Measurements from ENCODE around the gene RALB.
"Not testable (repeated sequence)": the region's sequence is repeated elsewhere in the genome, so short reads cannot be mapped to it uniquely, and the experiment has no call there.

The RALB gene

DNA sequence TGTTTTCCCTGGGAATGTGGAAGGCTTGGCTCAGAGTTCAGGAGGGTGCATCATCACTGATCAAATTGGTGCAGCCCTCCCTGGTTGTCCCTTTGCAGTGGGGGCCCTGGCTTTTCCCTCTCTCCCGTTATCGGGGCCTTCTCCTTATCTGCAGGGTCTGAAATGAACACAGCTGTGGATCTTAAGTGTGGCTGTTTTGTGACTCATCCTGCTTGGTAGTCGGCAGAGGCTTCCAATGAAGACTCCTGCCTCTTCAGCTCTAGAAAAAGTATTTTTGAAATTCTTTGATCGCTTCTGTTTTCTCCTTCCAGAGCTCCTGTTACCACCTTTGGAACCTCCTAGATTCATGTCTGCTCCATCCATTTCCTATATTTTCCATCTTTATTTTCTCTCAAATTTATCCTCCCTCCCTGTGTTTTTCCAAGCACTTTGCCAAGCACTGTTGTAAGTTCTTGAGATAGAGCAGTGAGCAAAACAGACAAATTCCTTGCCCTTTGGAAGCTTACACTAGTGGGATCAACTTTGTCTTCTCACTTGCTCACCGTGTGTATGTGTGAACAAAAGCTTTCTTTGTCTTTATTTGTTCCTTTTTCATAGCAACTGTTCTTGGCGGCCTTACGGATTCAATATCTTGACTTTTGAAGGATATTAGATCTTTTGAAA lies 45.7 kb downstream of the RALB start:
- DNase-seq (ENCODE audit: low read depth) = no peak

DNA sequence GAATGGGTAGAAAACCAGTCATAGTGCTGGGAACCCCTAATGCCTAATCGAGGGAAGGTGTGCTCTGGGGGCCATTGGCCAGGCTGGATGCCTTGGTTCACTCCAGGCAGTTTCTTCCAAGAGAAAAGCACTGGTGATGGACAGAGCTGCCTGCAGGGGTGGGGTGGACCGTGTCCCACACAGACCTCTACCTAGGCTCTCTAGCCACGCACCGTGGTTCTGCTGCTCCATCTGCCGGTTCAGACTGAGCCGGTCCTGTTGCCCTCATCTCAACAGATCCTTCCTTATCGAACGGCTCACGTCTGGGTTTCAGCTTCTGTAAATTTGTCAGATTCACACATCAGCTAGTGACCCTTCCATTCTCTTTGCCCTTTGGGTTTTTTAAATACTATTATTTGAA lies 46.4 kb downstream of the RALB start:
- no peak for DNase-seq (ENCODE audit: low read depth)

DNA sequence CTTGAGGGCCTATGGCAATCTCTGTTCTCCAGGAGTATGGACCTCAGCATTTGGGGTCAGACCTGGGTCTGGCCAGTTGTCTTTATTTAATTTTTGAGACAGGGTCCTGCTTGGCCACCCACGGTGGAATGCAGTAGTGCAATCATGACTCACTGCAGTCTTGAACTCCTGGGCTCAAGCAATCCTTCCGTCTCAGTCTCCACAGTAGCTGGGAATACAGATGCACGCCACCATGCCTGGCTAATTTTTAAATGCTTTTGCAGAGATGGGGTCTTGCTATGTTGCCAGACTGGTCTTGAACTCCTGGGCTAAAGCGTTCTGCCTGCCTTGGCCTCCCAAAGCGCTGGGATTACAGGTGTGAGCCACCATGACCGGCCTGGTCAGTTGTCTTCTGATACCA lies 46.9 kb downstream of the RALB start:
- no peak for DNase-seq (ENCODE audit: low read depth)

DNA sequence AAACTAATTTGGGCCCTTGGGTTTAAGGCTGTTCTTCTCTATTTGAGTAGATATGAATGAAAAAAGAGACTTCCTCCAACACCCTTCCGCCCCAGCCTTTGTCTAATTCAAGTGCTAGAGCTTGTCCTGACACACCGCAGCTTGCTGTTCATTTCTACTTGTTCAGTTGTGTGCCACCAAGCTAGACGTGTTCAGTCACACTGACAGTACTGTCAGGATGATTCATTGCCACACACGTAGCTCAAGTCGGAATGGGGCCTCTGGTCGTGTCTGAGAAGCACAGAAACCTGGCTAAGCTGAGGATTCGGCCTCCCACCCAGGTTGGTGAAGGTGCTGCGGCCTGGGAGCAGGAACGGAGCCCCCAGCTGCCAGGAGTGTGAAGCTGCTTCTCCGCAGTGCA lies 47.7 kb downstream of the RALB start:
- DNase-seq (ENCODE audit: low read depth) = no peak

DNA sequence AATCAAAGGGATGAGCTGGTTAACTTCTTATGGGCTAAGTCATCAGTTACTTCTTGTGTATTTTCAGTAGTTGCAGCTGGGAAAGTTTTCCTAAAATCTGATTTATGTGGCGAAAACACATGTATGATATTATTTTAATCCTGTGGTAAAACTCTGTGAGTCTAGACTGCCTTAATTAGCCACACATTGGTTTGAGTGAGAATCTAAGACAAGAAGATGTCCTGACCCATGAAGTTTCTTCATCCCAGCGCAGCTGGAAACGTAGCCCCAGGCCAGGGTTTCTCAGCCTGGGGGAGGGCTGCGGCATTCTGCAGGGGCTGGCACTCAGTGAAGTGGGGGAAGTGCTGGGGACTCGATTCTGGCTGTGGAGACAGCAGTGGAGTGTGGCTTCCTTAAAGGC lies 48.6 kb downstream of the RALB start:
- no peak for DNase-seq (ENCODE audit: low read depth)

DNA sequence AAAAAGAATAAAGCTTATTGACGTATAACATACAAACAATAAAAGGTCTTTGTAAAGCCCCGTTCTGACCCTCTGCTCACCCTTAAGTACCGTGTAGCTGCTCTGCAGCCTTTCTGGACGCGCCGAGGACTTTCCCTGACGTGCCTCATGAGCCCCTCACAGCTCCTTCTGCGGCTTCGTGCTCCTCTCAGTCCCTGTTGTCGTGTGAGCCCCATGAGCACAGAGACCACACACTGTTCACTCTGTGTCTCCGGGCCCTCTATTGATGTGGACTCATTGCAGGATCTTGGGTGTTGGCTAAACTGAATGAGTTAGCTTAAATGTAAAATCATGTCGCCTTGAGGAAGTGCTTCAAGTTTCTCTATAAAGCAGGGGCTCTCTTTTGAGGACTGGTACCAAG lies 49.6 kb downstream of the RALB start:
- DNase-seq (ENCODE audit: low read depth) = no peak

DNA sequence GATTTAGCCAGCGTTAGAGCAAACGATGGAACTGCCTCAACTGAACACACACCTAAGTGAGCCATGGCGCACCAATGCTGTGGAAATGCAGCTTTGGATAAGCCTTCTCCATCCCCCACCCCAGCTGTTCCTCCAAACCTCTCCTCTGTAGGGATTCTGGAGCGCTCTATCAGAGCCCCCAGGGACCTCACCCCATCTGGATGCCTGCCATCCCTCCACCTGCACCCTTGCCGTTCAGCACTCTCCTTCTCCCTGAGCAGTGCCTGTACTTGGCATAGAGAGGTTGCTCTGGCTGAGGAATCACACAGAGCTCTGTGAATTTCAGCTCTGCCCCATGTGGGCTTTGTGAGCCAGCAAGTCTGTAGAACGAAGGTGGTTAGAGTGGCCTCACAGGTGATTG lies 50.5 kb downstream of the RALB start:
- DNase-seq (ENCODE audit: low read depth) = no peak

DNA sequence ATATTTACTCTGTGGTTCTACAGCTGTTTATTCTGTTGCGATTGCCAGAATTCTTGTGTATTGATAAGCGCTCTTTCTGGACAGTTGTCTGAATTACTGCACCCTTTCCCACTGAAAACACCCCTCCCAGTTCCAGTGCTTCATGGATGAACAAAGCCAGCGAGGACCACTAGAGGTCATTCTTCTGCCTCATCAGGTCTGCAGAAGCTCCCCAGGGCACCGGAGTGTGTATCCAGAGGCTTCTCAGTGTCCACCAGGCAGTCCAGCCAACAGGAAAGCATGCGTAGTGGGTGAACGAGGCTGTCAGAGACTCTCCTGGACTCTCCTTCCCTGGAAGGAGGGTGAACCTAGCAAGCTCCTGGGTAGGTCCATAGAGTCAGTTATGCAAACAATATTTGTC lies 52.6 kb downstream of the RALB start:
- DNase-seq (ENCODE audit: low read depth) = no peak

DNA sequence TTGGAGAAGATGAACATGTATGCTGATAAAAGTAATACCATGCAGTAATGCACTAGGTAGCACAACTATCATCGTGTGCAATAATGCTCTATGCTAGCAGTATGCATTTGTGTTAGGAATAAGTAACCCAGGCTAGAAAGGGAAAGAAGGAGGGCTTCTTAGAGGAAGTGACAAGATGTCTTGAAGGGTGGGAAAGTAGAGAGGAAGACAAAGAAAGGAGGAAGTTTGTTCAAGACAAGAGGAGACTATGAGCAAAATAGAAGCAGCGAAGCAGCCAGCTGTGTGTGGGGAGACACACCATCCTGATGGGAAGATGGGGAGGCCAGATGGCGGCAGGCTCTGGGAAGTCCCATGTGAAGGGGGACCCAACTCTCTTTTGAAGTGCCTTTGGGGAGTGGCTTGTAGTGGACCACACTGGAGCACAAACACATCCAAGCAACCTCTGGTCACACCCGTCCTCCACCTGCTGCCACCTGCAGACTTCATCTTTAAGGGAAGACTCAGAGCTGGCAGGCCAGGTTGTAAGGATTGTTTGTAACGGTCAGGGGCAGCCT lies 53.4 kb downstream of the RALB start:
- no peak for DNase-seq (ENCODE audit: low read depth)

DNA sequence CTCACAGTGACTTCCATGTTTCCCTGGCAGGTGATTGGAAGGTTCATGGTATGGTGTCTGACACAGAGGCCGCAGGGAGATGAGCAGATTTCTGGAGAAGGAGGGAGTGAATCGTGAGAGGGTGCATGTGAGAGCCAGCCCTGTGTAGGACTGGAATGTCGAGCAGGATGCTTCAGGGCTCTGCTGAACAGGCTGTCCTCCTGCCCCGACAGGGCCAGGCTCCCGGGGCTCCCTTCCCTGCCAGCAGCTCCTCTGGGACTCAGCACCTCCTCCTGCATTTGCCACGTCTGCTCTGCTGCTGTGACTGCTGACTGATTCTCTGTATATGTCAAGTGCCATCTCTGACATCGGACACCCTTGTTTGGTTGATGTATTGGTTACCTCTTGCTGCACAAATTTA lies 54.8 kb downstream of the RALB start:
- DNase-seq (ENCODE audit: low read depth) = no peak

DNA sequence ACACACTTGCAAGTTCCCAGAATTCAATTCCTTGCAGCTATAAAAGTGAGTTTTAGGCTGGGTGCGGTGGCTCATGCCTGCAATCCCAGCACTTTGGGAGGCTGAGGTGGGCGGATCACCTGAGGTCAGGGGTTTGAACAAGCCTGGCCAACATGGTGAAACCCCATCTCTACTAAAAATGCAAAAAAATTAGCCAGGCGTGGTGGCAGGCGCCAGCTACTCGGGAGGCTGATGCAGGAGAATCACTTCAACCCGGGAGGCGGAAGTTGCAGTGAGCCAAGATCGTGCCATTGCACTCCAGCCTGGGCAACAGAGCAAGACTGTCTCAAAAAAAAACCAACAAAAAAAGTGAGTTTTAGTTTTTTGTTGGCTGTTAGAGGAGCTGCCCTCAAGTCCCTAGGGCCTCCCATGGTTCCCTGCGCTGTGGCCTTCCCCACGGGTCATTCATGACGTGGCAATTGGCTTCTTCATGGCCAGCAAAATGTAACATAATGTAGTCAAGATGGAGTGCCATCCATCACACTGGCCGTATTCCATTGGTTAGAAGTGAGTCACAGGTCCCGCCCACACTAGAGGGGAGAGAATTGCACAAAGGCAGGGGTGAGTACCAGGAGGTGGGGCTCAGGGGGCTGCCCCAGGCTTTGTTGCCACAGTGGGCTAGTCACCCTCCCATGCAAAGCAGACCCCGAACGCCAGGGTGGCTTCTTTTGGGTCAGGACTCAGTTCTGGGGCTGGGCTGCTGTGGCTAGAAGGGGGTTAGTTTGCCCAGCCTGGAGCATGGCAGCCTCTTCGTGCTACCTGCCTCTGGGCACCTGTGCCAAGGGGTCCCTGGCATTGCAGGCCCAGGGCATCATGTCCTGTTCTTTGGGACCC lies 55.6 kb downstream of the RALB start:
- DNase-seq (ENCODE audit: low read depth) = no peak

DNA sequence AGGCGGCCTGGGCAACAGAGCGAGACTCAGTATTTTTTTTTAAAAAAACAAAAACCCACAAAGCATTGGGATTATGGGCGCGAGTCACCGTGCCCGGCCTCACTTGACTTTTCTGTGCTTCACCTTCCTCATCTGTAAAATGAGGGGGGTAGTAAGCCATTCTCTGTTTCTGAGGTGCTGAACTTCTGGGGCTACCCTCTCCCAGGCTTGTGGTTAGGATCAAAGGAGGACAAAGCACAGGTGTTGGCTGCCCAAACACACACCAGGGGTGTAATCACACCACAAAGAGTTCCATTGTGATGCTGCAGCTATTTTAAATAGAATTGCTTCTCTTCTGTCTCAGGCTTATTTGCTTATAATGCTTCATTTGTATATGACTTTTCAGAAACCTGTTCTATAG lies 57.5 kb downstream of the RALB start:
- DNase-seq (ENCODE audit: low read depth) = no peak

DNA sequence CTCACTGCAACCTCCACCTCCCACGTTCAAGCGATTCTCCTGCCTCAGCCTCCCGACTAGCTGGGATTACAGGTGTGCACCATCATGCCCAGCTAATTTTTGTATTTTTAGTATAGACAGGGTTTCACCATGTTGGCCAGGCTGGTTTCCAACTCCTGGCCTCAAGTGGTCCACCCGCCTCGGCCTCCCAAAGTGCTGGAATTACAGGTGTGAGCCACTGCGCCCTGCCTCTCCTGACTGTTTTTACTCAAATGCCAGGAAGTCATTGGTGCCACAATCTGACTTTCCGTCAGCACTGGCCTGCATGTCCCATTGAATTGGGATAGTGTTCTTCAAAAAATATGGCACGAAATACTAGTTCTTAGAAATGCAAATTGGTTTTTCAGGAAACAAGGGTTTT lies 58.2 kb downstream of the RALB start:
- DNase-seq (ENCODE audit: low read depth) = not testable (repeated sequence)

DNA sequence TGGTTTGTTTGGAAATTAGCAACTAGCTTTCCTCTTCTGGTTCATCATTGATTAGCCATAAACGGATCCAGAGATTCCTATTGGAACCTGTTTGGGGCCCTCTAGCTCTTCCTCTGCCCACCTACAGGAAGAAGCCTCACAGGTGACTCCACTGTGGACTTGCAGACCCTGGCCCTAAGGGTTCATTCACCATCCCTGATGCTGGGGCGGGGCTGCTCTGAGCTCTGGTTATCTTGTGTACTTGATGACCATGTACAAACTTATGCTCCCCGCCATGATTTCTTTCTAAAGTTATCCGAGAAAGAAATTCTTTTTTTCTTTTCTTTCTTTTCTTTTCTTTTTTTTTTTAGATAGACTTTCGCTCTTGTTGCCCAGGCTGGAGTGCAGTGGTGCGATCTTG lies 59.4 kb downstream of the RALB start:
- no peak for DNase-seq (ENCODE audit: low read depth)

DNA sequence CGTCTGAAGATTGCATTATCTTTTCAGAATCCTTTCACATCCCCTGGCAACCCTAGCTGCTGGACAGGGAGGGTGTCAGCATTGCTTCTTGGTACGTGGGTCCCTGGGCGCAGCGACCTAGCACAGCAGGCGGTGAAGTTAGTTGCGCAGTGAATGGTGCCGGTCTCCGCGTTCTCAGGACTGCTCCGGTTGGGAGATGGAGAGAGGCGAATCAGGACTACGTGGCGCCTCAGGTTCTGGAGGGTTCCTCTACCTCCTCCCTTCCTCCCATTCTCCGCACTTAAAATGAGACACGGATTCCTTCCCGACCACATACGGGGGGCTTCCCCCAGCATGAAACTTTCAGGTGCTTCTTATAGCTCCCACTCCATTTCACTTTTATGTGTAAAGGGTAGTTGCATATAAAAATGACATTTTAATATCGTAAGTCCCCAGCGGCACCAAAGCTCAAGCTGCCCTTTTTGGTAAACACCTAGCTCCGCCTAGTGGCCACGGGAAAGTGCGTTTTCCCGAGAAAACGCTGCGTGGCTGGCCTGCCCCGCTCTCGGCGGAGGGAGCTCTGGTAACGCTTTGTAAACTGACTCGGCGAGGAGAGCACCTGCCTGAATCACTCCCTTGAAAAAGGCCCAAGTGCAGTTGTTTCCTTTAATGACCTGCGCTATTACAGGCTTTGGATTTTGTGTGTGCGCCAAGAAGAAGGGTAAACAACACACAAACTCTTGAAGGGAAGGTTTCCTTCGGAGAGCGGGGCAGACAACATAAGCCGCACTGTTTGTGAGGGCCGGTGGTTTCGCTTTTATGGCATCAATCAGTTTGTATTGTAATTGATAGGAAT lies 60.4 kb downstream of the RALB start:
- peak; percentile 58 for DNase-seq (ENCODE audit: low read depth)

DNA sequence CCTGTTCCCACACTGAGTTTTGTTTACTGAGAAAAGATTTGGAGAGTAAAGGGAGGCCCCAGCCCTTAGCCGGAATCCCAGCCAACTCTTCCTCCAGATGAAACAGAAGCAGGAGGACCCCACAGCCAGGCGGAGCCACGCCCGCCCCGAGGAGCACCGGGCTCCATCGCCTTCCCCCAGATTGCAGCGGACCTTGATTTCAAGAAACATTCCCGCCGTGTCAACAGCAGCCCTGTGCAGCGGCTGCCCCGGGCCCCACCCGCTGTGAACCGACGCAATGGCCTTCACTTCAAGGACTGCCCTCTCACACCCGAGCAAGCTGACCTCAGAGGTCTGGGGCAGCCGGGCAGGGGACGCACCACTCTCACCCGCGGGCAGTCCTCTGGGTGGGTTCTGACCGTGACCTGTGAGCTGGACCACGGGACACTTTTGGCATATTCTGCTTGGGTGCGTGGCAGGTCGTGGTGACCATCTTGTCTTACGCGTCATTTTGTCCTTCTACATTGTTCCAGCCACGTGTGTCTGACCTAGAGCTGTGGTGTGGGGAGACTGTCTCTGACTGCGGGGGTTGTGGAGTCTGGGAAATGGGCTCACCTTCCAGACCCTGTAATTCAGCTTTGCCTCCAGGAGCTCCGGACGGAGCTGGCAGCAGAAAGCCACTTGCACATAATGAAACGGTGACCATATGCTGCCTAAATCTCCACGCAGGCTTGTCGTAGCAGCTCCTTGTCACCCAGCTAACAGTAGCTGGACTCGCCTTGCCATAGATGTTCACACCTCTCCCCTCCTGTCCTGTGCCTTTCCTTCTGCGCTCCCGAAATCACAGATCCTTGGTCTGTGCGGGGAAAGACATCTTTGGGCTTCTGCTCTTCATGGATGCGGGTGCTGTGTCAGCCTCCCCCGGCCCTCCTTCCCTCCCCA lies 61.3 kb downstream of the RALB start:
- DNase-seq (ENCODE audit: low read depth) = no peak

DNA sequence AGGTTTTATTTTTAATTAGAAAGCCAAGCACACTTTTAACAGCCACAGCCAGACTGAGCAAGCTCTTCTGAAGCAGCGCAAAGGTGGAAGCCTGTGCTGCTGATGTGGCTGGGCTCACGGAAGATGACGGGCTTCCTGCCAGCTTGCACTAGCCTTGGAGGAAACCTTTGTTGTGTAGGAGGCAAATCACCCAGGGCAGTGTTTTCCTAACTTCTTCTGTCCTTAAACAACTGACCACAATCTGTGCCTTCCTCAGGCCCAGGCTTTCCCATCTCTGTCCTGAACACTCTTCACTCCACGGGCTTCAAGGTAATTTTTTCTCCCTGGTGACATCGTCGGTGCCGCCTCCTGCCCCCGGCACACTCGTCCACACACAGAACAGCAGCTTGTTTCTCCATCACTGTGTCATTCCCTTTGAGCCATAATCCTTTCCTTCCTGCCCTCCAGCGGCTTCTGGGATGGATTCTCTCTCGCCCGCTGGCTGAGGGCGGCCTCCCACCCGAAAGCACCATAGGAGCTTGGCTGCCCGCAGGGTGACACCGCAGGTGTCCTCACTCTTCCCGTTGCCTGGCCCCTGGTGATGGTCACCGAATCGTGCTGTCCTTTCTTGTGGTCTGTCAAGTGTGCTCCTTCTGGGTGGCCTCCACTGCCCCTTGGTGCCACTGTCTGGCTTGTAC lies 62.2 kb downstream of the RALB start:
- no peak for DNase-seq (ENCODE audit: low read depth)

DNA sequence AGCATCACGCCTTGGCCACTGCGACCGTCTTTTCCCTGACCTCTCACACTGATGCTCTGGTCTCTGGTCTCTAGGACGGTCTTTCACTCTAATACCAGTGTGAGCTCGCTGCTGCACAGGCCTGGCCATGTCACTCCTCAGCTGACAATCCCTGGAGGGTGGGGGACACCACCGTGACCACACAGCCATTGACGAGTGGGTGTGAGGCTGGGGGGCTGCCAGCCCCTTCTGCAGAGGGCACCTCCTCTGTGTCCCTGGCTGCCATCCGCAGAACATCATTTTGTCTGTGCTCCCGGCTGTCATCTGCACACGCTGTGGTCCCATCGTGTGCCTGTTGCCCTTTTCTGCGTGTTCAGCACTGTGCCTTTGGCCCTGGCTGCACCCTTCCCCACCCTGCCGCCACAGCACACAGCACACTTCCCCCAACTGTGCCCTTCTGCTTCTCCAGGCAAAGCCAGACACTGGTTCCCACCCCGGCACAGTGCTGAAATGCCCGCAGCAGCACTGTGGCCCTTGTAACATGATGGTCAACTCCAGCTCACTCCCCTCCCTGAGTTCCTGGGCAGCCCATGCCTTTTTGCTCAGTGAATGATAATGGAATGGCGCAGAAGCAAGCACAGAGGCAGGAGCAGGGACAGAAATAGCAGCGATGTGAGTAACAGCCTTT lies 62.8 kb downstream of the RALB start:
- no peak for DNase-seq (ENCODE audit: low read depth)

DNA sequence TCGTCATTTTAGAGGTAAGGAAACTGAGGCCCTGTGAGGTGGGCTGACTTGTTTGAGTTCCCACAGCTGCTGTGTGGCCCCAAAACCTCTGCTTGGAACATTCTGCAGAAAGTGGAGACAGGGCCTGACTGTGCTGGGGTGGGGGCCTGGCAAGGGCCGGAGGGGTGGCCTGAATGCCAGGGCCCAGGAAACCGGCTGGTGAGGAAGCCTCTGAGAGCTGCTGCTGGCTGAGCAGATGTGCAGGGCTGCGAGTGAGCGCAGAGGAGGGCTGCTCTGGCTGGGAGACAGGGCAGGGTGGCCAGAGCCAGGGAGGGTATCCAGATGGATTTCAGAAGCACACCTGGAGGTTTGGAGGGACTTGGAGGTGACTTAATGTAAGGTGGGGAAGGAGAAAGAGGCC lies 63.4 kb downstream of the RALB start:
- DNase-seq (ENCODE audit: low read depth) = no peak

DNA sequence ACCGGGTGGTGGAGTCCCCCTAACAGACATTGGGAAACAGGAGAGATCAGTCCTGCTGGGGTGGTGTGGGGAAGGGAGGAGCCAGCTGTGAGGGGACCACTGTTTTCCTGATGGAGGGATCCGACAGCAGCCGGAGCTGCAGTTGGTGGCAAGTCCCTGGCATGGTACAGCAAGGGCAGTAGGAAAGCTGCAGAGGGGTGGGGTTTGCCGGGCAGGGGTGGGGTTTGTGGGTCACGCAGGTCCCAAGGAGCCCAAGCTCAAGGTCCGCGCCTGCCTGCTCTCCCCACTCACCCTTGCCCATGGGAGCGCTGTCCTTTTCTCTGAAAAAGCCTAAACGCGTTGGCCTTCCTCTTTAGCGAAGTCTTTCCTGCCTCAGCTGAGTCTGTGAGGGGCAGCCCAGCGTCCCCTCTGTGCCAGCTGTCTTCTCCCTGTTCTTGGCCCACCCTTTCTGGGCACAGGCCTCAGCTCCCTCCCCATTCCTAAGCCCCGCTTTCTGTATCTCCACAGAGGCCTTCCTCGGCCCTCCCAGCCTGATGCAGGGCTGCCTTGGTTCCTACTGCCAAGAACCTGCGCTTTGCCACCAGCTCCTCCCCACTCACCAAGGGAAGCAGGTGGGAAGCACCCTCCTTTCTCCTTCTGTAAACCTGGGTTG lies 64.0 kb downstream of the RALB start:
- no peak for DNase-seq (ENCODE audit: low read depth)

All from fibroblast of the conjunctiva (primary cell).